Measurements from ENCODE around the gene TENM3.

DNA sequence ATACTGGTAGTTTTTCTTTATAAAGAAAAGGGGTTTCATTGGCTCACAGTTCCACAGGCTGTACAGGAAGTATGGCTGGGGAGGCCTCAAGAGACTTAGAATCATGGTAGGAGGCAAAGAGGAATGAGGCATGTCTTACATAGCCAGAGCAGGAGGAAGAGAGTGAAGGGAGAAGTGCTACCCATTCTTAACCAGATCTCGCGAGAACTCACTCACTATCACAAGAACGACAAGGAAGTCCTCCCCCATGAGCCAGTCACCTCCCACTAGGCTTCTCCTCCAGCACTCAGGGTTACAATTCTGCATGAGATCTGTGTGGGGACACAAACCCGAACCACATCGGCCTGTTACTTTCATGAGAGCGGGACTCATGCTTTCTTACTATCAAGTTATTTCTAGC, 240.5 kb downstream of the TENM3 start:
- no peak for TF ChIP-seq CTCF (IDR thresholded peaks at IDR 0.05; ENCODE audit: low read length)
- no peak for TF ChIP-seq EZH2 (optimal IDR thresholded peaks at IDR 0.05; ENCODE audit: low read depth, low read length)

Measured in MM.1S (cell line).